Transverse colon (tissue), 4 donors: Measurements from ENCODE around the gene REX1BD.

Experiments
- EP300 ChIP-seq: sonication (generic); formaldehyde crosslinking; IDR thresholded peaks from one replicate; pipeline ENCODE4 v1.6.1; 2017; ENCODE audit warnings: antibody characterized with exemption, low read depth
- POLR2A ChIP-seq: fragments of 450-650 bp; IDR thresholded peaks from one replicate; pipeline ENCODE4 v1.6.1; 2016; ENCODE audit warnings: antibody characterized with exemption, mild to moderate bottlenecking, moderate library complexity
- POLR2AphosphoS5 ChIP-seq, 3 donors: sonication (generic); formaldehyde crosslinking; IDR thresholded peaks; one replicate each; pipeline ENCODE4 v1.6.1; 2016; ENCODE audit warnings: antibody characterized with exemption in 3 of 3
- TF ChIP-seq, protein P1 (sequence below), 5 experiments: fragments of 200-600 bp in 3 of 5; fragments of 450-650 bp in 2 of 5; sonication (generic) in 3 of 5; IDR thresholded peaks; 1 replicate in 2 of 5; 2 replicates in 3 of 5; pipeline ENCODE4 v1.5.1; 2016 to 2017; ENCODE audit warnings: antibody characterized with exemption in 5 of 5, inconsistent platforms in 3 of 5, mild to moderate bottlenecking in 2 of 5, moderate library complexity in 1 of 5

DNA sequence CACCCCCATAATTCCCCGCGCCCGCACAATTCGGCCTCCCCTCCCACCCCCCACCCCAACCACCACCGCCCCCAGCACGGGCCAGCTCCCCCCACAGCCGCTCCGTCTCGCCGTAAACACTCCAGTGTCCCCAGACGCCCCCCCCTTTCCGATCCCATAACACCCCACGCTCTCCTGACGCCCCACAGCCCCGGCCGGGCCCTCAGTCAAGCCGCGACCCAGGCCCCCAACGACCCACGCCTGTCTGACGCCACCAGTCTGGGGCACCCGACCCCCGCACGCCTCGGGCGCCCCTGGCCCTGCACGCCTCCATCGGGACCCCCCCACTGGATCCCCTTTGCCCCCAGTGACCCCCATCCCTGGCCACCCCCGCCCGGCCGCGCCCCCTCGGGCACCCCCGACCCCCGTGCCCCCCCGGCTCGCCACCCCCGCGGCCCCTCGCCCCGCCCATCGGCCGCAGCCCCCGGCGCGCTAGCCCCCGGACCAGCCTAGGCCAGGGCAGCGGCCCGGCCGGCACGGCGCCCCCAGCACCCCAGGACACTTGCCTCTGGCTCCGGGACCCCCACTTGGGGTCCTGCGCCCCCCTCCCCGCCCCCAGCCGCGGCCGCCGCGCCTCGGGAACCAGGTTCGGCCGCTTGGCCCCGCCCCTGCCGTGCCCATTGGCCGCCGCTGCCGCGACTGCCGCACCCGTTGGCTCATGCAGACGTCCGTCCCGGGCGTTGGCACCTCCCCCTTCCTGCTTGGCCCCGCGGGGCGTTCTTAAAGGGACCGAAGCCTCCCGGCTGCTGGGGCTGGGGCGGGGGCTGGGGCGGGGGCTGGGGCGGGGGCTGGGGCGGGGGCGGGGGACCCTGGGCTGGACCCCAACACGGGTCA is 45.4 kb upstream of the REX1BD start, which contains the start of gene FKBP8:
- no peak for TF ChIP-seq POLR2A
- TF ChIP-seq, protein P1, sequence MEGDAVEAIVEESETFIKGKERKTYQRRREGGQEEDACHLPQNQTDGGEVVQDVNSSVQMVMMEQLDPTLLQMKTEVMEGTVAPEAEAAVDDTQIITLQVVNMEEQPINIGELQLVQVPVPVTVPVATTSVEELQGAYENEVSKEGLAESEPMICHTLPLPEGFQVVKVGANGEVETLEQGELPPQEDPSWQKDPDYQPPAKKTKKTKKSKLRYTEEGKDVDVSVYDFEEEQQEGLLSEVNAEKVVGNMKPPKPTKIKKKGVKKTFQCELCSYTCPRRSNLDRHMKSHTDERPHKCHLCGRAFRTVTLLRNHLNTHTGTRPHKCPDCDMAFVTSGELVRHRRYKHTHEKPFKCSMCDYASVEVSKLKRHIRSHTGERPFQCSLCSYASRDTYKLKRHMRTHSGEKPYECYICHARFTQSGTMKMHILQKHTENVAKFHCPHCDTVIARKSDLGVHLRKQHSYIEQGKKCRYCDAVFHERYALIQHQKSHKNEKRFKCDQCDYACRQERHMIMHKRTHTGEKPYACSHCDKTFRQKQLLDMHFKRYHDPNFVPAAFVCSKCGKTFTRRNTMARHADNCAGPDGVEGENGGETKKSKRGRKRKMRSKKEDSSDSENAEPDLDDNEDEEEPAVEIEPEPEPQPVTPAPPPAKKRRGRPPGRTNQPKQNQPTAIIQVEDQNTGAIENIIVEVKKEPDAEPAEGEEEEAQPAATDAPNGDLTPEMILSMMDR (IDR thresholded peaks at IDR 0.05), result no peak
- peak in 1 of 3 donors; percentile 17 for TF ChIP-seq POLR2AphosphoS5 (IDR thresholded peaks at IDR 0.05)
- no peak for TF ChIP-seq EP300
